ENCODE results near the gene PBX1. TPM values are rescaled to one million over a fixed set of nuclear protein-coding genes. Genes with fewer than 3 reads are reported as not detected.

Gene PBX1
- total RNA-seq, 1 donor from 2014 or later, result 71.7 TPM

GRCh38 chr1:164628772-164629171, 69.8 kb downstream of the PBX1 start:
- Mint-ChIP-seq H3K27ac (ENCODE audit: unreplicated experiment) (no peak overlapping the region), H3K36me3 (ENCODE audit: low read depth) (peaks cover 10% of the 10 kb centered on the region), H3K4me1 (peaks cover 48% of the 10 kb centered on the region), H3K4me3 (no peak overlapping the region), H3K9me3 (no peaks in the 10 kb centered on the region), H3K27me3 (ENCODE audit: low read depth) (no peaks in the 10 kb centered on the region)
- TF ChIP-seq, protein P1, sequence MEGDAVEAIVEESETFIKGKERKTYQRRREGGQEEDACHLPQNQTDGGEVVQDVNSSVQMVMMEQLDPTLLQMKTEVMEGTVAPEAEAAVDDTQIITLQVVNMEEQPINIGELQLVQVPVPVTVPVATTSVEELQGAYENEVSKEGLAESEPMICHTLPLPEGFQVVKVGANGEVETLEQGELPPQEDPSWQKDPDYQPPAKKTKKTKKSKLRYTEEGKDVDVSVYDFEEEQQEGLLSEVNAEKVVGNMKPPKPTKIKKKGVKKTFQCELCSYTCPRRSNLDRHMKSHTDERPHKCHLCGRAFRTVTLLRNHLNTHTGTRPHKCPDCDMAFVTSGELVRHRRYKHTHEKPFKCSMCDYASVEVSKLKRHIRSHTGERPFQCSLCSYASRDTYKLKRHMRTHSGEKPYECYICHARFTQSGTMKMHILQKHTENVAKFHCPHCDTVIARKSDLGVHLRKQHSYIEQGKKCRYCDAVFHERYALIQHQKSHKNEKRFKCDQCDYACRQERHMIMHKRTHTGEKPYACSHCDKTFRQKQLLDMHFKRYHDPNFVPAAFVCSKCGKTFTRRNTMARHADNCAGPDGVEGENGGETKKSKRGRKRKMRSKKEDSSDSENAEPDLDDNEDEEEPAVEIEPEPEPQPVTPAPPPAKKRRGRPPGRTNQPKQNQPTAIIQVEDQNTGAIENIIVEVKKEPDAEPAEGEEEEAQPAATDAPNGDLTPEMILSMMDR (conservative IDR thresholded peaks at IDR 0.05), result no peak
- DNase-seq (ENCODE audit: low read depth, low spot score), result no peak

GRCh38 chr1:164629971-164630370, 71.0 kb downstream of the PBX1 start:
- no peak for DNase-seq (ENCODE audit: low read depth, low spot score)
- Mint-ChIP-seq H3K27me3 (ENCODE audit: low read depth) (no peaks in the 10 kb centered on the region), H3K27ac (ENCODE audit: unreplicated experiment) (no peak overlapping the region), H3K4me3 (no peak overlapping the region), H3K36me3 (ENCODE audit: low read depth) (peaks cover 10% of the 10 kb centered on the region), H3K9me3 (no peaks in the 10 kb centered on the region), H3K4me1 (peaks cover 49% of the 10 kb centered on the region)
- TF ChIP-seq, protein P1 (conservative IDR thresholded peaks at IDR 0.05), result no peak

DNA sequence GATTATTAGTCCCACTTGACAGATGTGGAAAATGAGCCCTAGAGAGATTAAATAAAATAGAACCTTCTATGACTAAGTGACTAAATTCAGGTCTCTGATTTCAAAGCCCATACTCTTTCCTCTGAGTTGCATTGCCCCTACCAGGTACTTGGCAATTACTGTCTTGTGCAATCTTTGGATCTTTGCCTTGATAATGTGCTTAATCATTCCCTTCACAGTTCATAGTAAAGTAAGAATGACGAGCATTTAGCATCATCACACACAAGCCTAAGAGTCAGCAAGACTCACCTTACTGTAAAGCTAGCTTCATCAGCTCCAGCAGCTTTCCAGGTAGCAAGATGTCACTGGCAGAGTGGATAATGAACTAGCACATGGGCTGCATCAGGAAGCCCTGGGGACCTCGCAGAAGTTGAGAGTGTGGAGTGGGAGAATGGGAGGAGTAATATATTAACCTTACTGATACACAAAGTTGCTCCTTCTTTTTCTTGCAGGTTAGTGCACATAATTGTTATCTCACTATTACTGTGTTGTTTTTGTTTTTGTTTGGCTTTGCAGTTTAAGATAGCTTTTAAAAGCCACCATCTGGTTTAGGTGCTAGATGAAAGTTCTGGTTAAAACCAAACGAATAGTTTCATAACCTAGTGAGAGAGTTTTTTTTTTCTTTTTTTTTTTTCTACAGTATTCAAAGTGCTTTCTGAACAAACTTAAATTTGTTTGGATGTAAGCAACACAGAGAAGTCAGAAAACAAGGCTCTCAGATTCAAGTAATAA, 71.8 kb downstream of the PBX1 start:
- H3K4me3 Mint-ChIP-seq, result no peak overlapping the region
- no peaks in the 10 kb centered on the region for H3K27me3 Mint-ChIP-seq (ENCODE audit: low read depth)
- peaks cover 49% of the 10 kb centered on the region for H3K4me1 Mint-ChIP-seq
- no peak for DNase-seq (ENCODE audit: low read depth, low spot score)
- TF ChIP-seq, protein P1 (conservative IDR thresholded peaks at IDR 0.05), result no peak
- H3K36me3 Mint-ChIP-seq (ENCODE audit: low read depth), result peaks cover 10% of the 10 kb centered on the region
- H3K27ac Mint-ChIP-seq (ENCODE audit: unreplicated experiment), result no peak overlapping the region
- H3K9me3 Mint-ChIP-seq, result no peaks in the 10 kb centered on the region

DNA sequence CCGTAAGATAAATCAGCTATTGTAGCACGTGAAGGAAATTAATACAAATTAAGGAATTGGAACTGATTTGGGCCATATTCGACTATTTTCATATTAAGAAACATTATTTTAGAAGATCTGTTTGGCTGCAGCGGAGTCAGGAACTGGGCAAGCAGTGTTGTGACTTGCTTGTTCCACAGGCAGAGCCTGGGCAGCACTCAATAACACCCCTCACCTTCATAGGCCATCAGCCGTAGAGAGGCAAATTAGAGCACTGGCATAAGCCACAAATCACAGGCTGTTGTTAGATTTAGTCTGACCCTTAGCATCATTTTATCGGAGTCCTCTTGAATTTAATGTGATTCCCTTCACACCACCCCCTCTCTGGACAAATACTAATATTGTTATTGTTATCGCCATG, 72.8 kb downstream of the PBX1 start:
- no peaks in the 10 kb centered on the region for H3K9me3 Mint-ChIP-seq
- peaks cover 56% of the 10 kb centered on the region for H3K4me1 Mint-ChIP-seq
- H3K36me3 Mint-ChIP-seq (ENCODE audit: low read depth), result peaks cover 10% of the 10 kb centered on the region
- H3K27me3 Mint-ChIP-seq (ENCODE audit: low read depth), result no peaks in the 10 kb centered on the region
- H3K27ac Mint-ChIP-seq (ENCODE audit: unreplicated experiment), result peak overlapping the region; percentile 71
- no peak for DNase-seq (ENCODE audit: low read depth, low spot score)
- TF ChIP-seq, protein P1 (conservative IDR thresholded peaks at IDR 0.05), result no peak
- no peak overlapping the region for H3K4me3 Mint-ChIP-seq

- H3K27ac Mint-ChIP-seq (ENCODE audit: unreplicated experiment), result no peak overlapping the region
Measured at GRCh38 chr1:164633997-164634396, 75.0 kb downstream of the PBX1 start.

More at GRCh38 chr1:164633997-164634396, 75.0 kb downstream of the PBX1 start:
- no peaks in the 10 kb centered on the region for H3K9me3 Mint-ChIP-seq
- no peaks in the 10 kb centered on the region for H3K27me3 Mint-ChIP-seq (ENCODE audit: low read depth)
- H3K4me3 Mint-ChIP-seq, result no peak overlapping the region
- peaks cover 4% of the 10 kb centered on the region for H3K36me3 Mint-ChIP-seq (ENCODE audit: low read depth)
- DNase-seq (ENCODE audit: low read depth, low spot score), result no peak
- H3K4me1 Mint-ChIP-seq, result peaks cover 67% of the 10 kb centered on the region
- TF ChIP-seq, protein P1 (conservative IDR thresholded peaks at IDR 0.05), result no peak
